Adrenal gland (tissue), 12 donors: ENCODE results near the gene CHRD. TPM values are rescaled to one million over a fixed set of nuclear protein-coding genes. Genes with fewer than 3 reads are reported as not detected.

Experiments
- DNase-seq, 7 donors: peaks; one replicate each; pipeline ENCODE4 v3.0.0-alpha.2; 2019 to 2020
- H3K27ac ChIP-seq, 5 donors: fragments of 200-600 bp; sonication (generic) in 4 of 5; 1 replicate in 3 of 5; 2 replicates in 2 of 5; pipeline versions ENCODE4 v1.5.1 to v1.8.0; 2016 to 2020; ENCODE audit warnings: mild to moderate bottlenecking in 1 of 5
- H3K27me3 ChIP-seq: fragments of 200-600 bp; 2 replicates; pipeline ENCODE4 v1.8.0; 2021
- H3K36me3 ChIP-seq, 2 donors: fragments of 200-600 bp; replicated peaks in 1 of 2; 1 replicate in 1 of 2; 2 replicates in 1 of 2; pipeline versions ENCODE4 v1.5.1 to v1.8.0; 2018 to 2022
- H3K4me1 ChIP-seq, 2 donors: fragments of 200-600 bp; replicated peaks in 1 of 2; 1 replicate in 1 of 2; 2 replicates in 1 of 2; pipeline versions ENCODE4 v1.5.1 to v1.8.0; 2018 to 2021
- H3K4me3 ChIP-seq, 4 donors: fragments of 200-600 bp; sonication (generic) in 3 of 4; one replicate each; pipeline ENCODE4 v1.5.1; 2016 to 2018
- H3K9me3 ChIP-seq, 3 donors: fragments of 200-600 bp; sonication (generic) in 1 of 3; replicated peaks in 1 of 3; 1 replicate in 2 of 3; 2 replicates in 1 of 3; pipeline versions ENCODE4 v1.5.1 to v1.8.0; 2016 to 2021
- CTCF ChIP-seq, 6 experiments: fragments of 450-650 bp in 4 of 6; fragments of 200-600 bp in 2 of 6; sonication (generic) in 1 of 6; IDR thresholded peaks; 1 replicate in 5 of 6; 2 replicates in 1 of 6; pipeline versions ENCODE4 v1.5.1 to v1.8.0; 2016 to 2021; ENCODE audit warnings: antibody characterized with exemption in 6 of 6, mild to moderate bottlenecking in 2 of 6, moderate library complexity in 1 of 6
- POLR2A ChIP-seq, 2 donors: fragments of 450-650 bp; IDR thresholded peaks; one replicate each; pipeline ENCODE4 v1.6.1; 2017; ENCODE audit warnings: antibody characterized with exemption in 2 of 2, mild to moderate bottlenecking in 2 of 2, moderate library complexity in 1 of 2
- WGBS, 4 donors: extraction: QIAGEN DNeasy Blood & Tissue Kit in 2 of 4; methylation state at CpG; one replicate each; pipeline versions ENCODE4 v1.1.5 to v1.1.7; 2013 to 2017; 5-methylcytosine and 5-hydroxymethylcytosine counted together
- intact Hi-C, 2 donors: fragments of 100-400 bp; cut with DNase I; formaldehyde crosslinking; loops; one replicate each; pipeline versions ENCODE4 v1.14.1 to v1.15.0; 2022 to 2023
- polyA plus RNA-seq, 3 donors: library from polyadenylated mRNA; stranded (reverse); fragments of 200-250 nt in 2 of 3; fragments of 350-450 nt in 1 of 3; fragmentation: Illumina TruSeq in 1 of 3; extraction: RNeasy Lipid Tissue Mini Kit (QIAGEN cat#74804) in 1 of 3; gene quantifications; one replicate each; pipeline ENCODE4 v1.2.3, GENCODE V29; 2013 to 2014
- total RNA-seq, 9 donors: library from RNA; depleted of rRNA in 4 of 9; stranded (reverse); fragments of >200 nt in 4 of 9; fragments of 120-200 nt in 1 of 9; fragmentation: NEBNext Ultra II Directional in 1 of 9; extraction: Animal tissue kit (Norgen Biotek cat#: 25700) in 1 of 9; gene quantifications; one replicate each; pipeline versions ENCODE4 v1.1.0 to v1.2.4, GENCODE V29; 2013 to 2023
- donor health status: healthy with polysubstance abuse.
- donor health status: Bipolar disorder and iron deficiency.
- donor health status: DM: yes; HTN: yes; CAD: no.
- donor health status: DM: no; HTN: no; CAD: no.
- donor health status: DM: no; HTN: no; CAD: no.
- donor health status: DM: yes; HTN: yes; CAD: no.

CHRD gene
- total and polyA plus RNA-seq, 12 donors, result 1.1 to 101 (median 23.7) TPM

- Histone ChIP-seq H3K36me3 (no peaks in the 10 kb centered on the region), H3K9me3 (no peaks in the 10 kb centered on the region), H3K27ac (no peak overlapping the region), H3K27me3 (no peaks in the 10 kb centered on the region), H3K4me1 (no peaks in the 10 kb centered on the region), H3K4me3 (no peak overlapping the region)
- TF ChIP-seq POLR2A (IDR thresholded peaks at IDR 0.05) (no peak), CTCF (IDR thresholded peaks at IDR 0.05) (no peak)
- WGBS, 4 donors, result 82 to 88% (median 84%) methylated on average over 4 to 5 of the region's 5 CpGs
- no peak for DNase-seq
- intact Hi-C loops, result loop anchor here in 1 of 2 donors (10.0 kb wide), 1 partner anchor 390 kb away; no protein-coding TSS in a partner anchor
Measured at GRCh38 chr3:184395320-184395660, 15.4 kb downstream of the CHRD start.

DNA sequence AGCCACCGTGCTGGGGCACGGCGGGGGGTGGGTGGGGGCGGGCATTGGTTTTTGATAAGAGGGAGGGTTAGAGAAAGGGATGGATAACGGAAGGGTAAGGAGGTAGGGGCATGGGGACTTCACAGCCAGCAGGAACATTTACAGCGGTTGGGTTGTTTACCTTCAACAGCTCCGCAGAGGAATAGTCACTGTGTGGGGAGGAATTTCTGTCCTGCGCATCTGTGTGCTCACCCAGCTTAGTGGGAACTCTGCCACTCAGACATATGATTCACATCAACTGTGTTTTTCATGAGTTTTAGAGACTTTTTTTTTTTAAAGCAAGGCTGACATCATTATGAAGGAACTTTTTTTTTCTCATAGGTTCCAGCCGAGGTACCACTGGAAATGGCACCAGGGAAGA, 19.6 kb downstream of the CHRD start:
- DNase-seq, result peak in 2 of 7 donors; percentile 50 to 61
- Histone ChIP-seq H3K9me3 (no peaks in the 10 kb centered on the region), H3K4me1 (no peaks in the 10 kb centered on the region), H3K4me3 (no peak overlapping the region), H3K27ac (no peak overlapping the region), H3K27me3 (no peaks in the 10 kb centered on the region), H3K36me3 (no peaks in the 10 kb centered on the region)
- TF ChIP-seq CTCF (IDR thresholded peaks at IDR 0.05) (no peak), POLR2A (IDR thresholded peaks at IDR 0.05) (no peak)
- intact Hi-C loops, result loop anchor here in 1 of 2 donors (10.0 kb wide), 1 partner anchor 385 kb away; no protein-coding TSS in a partner anchor
- 19 to 32% (median 25%) methylated on average over 9 of the region's 9 CpGs for WGBS, 4 donors

- 76 to 83% (median 81%) methylated on average over 18 to 20 of the region's 20 CpGs for WGBS, 4 donors
- Histone ChIP-seq H3K4me1 (no peaks in the 10 kb centered on the region), H3K9me3 (no peaks in the 10 kb centered on the region), H3K4me3 (no peak overlapping the region), H3K27ac (no peak overlapping the region), H3K36me3 (no peaks in the 10 kb centered on the region), H3K27me3 (no peaks in the 10 kb centered on the region)
- intact Hi-C loops, result no loop called here
- no peak for DNase-seq
- no peak for TF ChIP-seq POLR2A (IDR thresholded peaks at IDR 0.05)
- no peak for TF ChIP-seq CTCF (IDR thresholded peaks at IDR 0.05)
Measured at GRCh38 chr3:184405075-184406030, 25.5 kb downstream of the CHRD start.

DNA sequence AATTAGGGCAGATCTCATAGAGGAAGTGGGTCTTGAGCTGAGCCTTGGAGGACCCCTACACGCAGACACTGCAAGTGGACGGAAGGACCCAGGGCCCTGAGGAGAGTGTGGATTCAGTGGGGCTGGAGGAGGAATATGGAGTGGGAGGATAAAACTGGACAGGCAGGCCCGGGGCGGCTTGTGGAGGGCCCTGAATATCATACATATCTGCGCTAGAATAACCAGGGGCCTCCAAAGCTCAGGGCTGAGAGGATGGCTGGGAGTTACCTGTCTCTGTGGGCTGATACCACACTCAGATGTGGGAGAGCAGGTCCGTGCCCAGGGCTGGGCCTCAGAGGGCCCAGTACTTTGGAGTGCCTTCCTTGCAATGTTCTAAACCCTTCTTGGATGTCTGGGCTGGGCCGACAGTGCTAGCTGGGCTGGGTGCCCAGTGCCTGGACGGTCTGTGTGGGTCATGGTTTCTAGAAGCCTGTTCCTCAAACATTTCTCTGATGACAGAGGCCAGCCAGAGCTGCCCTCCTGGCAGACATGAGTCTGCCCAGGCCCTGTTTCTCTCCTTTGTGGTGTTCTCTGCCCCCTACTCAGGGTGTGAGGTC, 29.6 kb downstream of the CHRD start:
- Histone ChIP-seq H3K27ac (no peak overlapping the region), H3K4me1 (no peaks in the 10 kb centered on the region), H3K36me3 (no peaks in the 10 kb centered on the region), H3K4me3 (no peak overlapping the region), H3K27me3 (no peaks in the 10 kb centered on the region), H3K9me3 (no peaks in the 10 kb centered on the region)
- TF ChIP-seq POLR2A (IDR thresholded peaks at IDR 0.05) (no peak), CTCF (IDR thresholded peaks at IDR 0.05) (no peak)
- DNase-seq, result no peak
- WGBS, 4 donors, result 81 to 94% (median 90%) methylated on average over 7 to 8 of the region's 8 CpGs
- intact Hi-C loops, result no loop called here
